Neural crest cell (in vitro differentiated cells): ENCODE data around the gene ASTN1. TPM values are rescaled to one million over a fixed set of nuclear protein-coding genes. Genes with fewer than 3 reads are reported as not detected.

ENCODE experiments used
- DNase-seq: peaks from one replicate; pipeline ENCODE4 v3.0.0; 2021; ENCODE audit warnings: low read depth, mixed read lengths, low spot score
- H3K27ac Mint-ChIP-seq: one replicate; pipeline ENCODE4 v1.8.0; 2021; ENCODE audit warnings: mild to moderate bottlenecking, mixed read lengths; ENCODE audit not compliant: unreplicated experiment
- H3K27me3 Mint-ChIP-seq: 2 replicates; pipeline ENCODE4 v1.8.0; 2021; ENCODE audit warnings: low read depth, mild to moderate bottlenecking, mixed read lengths
- H3K36me3 Mint-ChIP-seq: 2 replicates; pipeline ENCODE4 v1.8.0; 2021; ENCODE audit warnings: low read depth, mild to moderate bottlenecking, mixed read lengths
- H3K4me1 Mint-ChIP-seq: 2 replicates; pipeline ENCODE4 v1.8.0; 2021; ENCODE audit warnings: mixed read lengths
- H3K4me3 Mint-ChIP-seq: one replicate; pipeline ENCODE4 v1.8.0; 2021; ENCODE audit warnings: mild to moderate bottlenecking, mixed read lengths
- H3K9me3 Mint-ChIP-seq: 2 replicates; pipeline ENCODE4 v1.8.0; 2021; ENCODE audit warnings: mixed read lengths
- total RNA-seq: library from RNA; stranded (reverse); gene quantifications from 2 replicates; pipeline ENCODE4 v1.2.1, GENCODE V29; 2021
- TF ChIP-seq, protein P1 (sequence below): fragments of 200-600 bp; sonication (generic); conservative IDR thresholded peaks from 2 replicates; pipeline ENCODE4 v1.5.0; 2021; ENCODE audit warnings: antibody characterized with exemption, mild to moderate bottlenecking

Gene ASTN1
- total RNA-seq, 1 donor from 2014 or later: 21.8 TPM

DNA sequence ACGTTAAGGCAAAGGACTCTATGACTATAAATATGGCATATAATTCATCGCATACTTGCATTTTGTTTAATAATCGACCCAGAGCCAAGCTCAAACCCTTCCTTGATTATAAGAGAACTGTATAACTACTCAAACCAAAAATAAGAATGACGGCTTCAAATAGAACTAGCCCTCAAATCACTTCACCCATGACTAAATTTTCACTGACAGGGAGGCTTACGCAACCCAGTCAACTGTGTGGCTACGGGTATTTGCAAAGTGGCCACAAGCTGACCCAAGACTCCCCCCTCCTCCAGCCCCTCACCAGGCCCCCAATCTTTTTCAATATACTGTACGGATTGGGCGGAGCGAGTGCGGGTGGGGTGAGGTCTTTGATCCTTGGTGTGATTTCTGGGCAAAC lies 268.3 kb downstream of the ASTN1 start:
- Mint-ChIP-seq H3K4me1 (peaks cover 12% of the 10 kb centered on the region), H3K4me3 (no peak overlapping the region), H3K27me3 (no peaks in the 10 kb centered on the region), H3K36me3 (peaks cover 6% of the 10 kb centered on the region), H3K9me3 (no peaks in the 10 kb centered on the region), H3K27ac (no peak overlapping the region)
- no peak for DNase-seq
- TF ChIP-seq, protein P1, sequence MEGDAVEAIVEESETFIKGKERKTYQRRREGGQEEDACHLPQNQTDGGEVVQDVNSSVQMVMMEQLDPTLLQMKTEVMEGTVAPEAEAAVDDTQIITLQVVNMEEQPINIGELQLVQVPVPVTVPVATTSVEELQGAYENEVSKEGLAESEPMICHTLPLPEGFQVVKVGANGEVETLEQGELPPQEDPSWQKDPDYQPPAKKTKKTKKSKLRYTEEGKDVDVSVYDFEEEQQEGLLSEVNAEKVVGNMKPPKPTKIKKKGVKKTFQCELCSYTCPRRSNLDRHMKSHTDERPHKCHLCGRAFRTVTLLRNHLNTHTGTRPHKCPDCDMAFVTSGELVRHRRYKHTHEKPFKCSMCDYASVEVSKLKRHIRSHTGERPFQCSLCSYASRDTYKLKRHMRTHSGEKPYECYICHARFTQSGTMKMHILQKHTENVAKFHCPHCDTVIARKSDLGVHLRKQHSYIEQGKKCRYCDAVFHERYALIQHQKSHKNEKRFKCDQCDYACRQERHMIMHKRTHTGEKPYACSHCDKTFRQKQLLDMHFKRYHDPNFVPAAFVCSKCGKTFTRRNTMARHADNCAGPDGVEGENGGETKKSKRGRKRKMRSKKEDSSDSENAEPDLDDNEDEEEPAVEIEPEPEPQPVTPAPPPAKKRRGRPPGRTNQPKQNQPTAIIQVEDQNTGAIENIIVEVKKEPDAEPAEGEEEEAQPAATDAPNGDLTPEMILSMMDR: no peak

DNA sequence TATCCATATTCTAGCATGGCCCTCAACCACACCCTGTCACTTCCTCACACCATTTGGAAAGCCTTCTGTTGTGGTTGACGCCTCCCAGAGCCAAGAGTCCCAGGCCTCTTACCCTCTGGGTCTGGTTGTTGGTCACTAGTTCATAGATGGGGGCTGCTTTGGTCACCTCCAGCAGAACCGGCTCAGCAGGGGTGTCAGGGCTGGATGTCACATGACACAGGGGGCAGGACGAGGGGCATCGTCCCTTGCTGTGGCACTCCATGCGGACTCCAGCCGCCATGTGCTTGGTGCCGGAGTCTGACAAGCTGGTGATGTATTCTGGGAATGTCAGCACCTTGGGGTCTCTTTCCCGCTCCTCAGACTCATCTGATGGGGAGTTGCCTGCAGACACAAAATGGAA lies 270.1 kb downstream of the ASTN1 start:
- Mint-ChIP-seq H3K4me3 (no peak overlapping the region), H3K36me3 (peaks cover 9% of the 10 kb centered on the region), H3K4me1 (peaks cover 12% of the 10 kb centered on the region), H3K27ac (no peak overlapping the region), H3K27me3 (no peaks in the 10 kb centered on the region), H3K9me3 (no peaks in the 10 kb centered on the region)
- no peak for DNase-seq
- TF ChIP-seq, protein P1: no peak

DNA sequence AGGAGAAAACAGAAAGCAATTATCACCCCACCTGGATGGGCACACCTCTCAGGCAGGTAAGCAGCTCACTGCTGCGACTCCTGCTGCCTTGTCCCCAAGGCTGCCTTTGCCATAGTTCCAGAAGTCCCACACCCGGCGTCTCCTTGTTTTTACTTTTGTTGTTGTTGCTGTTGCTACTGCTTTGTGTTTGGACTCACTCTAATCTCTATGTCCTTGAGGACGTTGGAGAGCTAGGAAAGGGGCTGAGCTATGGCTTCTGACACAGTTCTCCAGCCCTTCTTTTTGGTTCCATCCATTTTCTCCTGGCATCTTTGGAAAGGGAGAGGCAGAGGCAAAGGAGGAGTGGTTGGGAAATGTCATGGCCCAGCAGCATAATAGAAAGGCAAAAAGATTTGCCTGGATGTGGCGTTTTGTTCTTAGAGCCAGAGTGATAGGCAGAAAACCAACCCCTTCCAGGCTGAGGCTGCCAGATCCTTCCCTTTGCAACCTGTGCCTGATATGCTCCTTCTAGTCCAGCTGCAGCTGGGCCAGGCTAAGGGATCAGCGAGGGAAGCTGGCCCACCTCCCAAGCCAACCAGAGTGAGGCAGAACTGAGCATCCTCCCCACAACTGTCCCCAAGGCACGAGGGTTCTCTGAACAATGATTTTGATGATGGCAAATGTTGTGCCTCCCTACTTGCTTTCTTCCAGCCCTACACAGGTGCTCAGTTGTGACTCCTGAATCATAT lies 270.7 kb downstream of the ASTN1 start:
- peaks cover 9% of the 10 kb centered on the region for H3K36me3 Mint-ChIP-seq
- H3K27ac Mint-ChIP-seq: no peak overlapping the region
- no peak overlapping the region for H3K4me3 Mint-ChIP-seq
- H3K4me1 Mint-ChIP-seq: peaks cover 12% of the 10 kb centered on the region
- no peak for DNase-seq
- no peaks in the 10 kb centered on the region for H3K27me3 Mint-ChIP-seq
- no peaks in the 10 kb centered on the region for H3K9me3 Mint-ChIP-seq
- TF ChIP-seq, protein P1: no peak

DNA sequence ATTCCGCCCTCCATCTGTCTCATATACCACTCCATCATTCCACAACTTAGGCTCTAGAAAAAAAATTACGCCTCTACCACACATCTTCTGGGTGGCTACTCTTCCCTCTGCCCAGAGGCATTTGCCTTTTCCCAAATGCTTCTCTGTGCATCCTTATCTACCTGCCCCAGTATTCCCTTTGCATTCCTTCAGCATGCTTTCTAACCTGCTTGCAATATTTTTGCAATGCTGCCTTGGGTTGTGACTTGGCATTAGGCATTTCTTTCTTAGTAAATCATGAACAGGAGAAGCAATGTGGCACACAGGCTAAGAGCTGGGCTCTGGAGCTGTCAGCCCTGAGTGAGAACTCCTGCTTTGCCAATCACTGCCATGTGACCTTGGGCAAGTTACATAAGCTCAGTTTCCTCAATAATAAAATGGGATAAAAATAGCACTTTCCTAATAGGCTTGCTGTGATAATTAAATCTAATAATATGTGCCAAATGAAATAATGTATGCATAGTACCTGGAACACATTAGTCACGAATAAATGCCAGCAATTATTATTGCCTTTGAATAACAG lies 276.0 kb downstream of the ASTN1 start:
- DNase-seq: no peak
- Mint-ChIP-seq H3K27ac (no peak overlapping the region), H3K9me3 (no peaks in the 10 kb centered on the region), H3K36me3 (peaks cover 17% of the 10 kb centered on the region), H3K4me1 (no peaks in the 10 kb centered on the region), H3K4me3 (no peak overlapping the region), H3K27me3 (no peaks in the 10 kb centered on the region)
- TF ChIP-seq, protein P1: no peak

DNA sequence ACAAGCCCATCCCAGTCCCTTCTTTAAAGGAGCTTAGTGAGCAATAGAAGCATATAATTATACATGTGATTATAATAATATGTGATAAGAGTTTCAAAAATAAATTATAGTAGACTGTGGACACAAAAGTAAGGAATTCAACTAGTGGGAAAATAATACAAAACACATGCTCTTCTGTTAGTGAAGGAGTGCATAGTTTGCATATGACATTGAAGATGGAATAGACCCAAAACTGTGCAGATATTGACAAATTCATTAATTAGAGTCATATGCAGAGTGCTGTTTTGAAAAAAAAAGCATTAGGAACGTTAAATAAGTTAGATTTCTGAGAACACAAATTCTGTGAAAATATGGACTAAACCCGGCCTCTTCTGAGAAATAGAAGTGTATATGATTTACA lies 278.8 kb downstream of the ASTN1 start:
- Mint-ChIP-seq H3K27ac (no peak overlapping the region), H3K27me3 (no peaks in the 10 kb centered on the region), H3K36me3 (peaks cover 14% of the 10 kb centered on the region), H3K4me1 (no peaks in the 10 kb centered on the region), H3K4me3 (no peak overlapping the region), H3K9me3 (no peaks in the 10 kb centered on the region)
- DNase-seq: no peak
- TF ChIP-seq, protein P1: no peak
